Smooth muscle cell (in vitro differentiated cells): Measurements from ENCODE around the gene NR4A3. TPM values are rescaled to one million over a fixed set of nuclear protein-coding genes. Genes with fewer than 3 reads are reported as not detected.
A peak's percentile ranks its signal among the peaks of the same experiment; 100 is the strongest.

ENCODE experiments used
- DNase-seq: peaks from one replicate; lab custom pipeline; 2025; ENCODE audit not compliant: unreplicated experiment; lab: John Stamatoyannopoulos, UW
- H2AFZ ChIP-seq: fragments of 200-600 bp; sonication (generic); 2 replicates; pipeline ENCODE4 v1.6.0; 2016; ENCODE audit warnings: antibody characterized with exemption, low read depth, mild to moderate bottlenecking
- H3F3A ChIP-seq: fragments of 200-600 bp; sonication (generic); 2 replicates; pipeline ENCODE4 v1.6.0; 2017; ENCODE audit warnings: antibody characterized with exemption, low read depth
- H3K27ac ChIP-seq: fragments of 200-600 bp; sonication (generic); 2 replicates; pipeline ENCODE4 v1.5.1; 2016; ENCODE audit warnings: low read depth, mild to moderate bottlenecking
- H3K27me3 ChIP-seq: fragments of 200-600 bp; sonication (generic); 2 replicates; pipeline ENCODE4 v1.6.1; 2016; ENCODE audit warnings: low read depth, mild to moderate bottlenecking
- H3K36me3 ChIP-seq: fragments of 200-600 bp; sonication (generic); 2 replicates; pipeline ENCODE4 v1.5.1; 2016; ENCODE audit warnings: low read depth
- H3K4me1 ChIP-seq: fragments of 200-600 bp; sonication (generic); 2 replicates; pipeline ENCODE4 v1.5.1; 2016; ENCODE audit warnings: low read depth
- H3K4me2 ChIP-seq: fragments of 200-600 bp; sonication (generic); 2 replicates; pipeline ENCODE4 v1.6.0; 2016; ENCODE audit warnings: mild to moderate bottlenecking
- H3K4me3 ChIP-seq: fragments of 200-600 bp; sonication (generic); 2 replicates; pipeline ENCODE4 v1.5.1; 2016; ENCODE audit warnings: mild to moderate bottlenecking
- H3K79me2 ChIP-seq: fragments of 200-600 bp; sonication (generic); 2 replicates; pipeline ENCODE4 v1.6.0; 2016; ENCODE audit warnings: low read depth, mild to moderate bottlenecking
- H3K9ac ChIP-seq: fragments of 200-600 bp; sonication (generic); 2 replicates; pipeline ENCODE4 v1.6.0; 2016; ENCODE audit warnings: low read depth
- H3K9me3 ChIP-seq: fragments of 200-600 bp; sonication (generic); replicated peaks from 2 replicates; pipeline ENCODE4 v1.5.1; 2016; ENCODE audit warnings: low read depth
- H4K20me1 ChIP-seq: fragments of 200-600 bp; sonication (generic); 2 replicates; pipeline ENCODE4 v1.6.0; 2016; ENCODE audit warnings: low read depth
- CTCF ChIP-seq: fragments of 200-600 bp; sonication (generic); IDR thresholded peaks from 2 replicates; pipeline ENCODE4 v1.5.1; 2017; ENCODE audit warnings: borderline replicate concordance, mild to moderate bottlenecking, antibody characterized with exemption; ENCODE audit not compliant: insufficient read depth, poor library complexity, severe bottlenecking
- WGBS: methylation state at CpG from one replicate; pipeline ENCODE4 v1.1.7; 2016; ENCODE audit warnings: low lambda C conversion rate; 5-methylcytosine and 5-hydroxymethylcytosine counted together
- polyA plus RNA-seq: library from polyadenylated mRNA; unstranded; fragments of >200 nt; fragmentation: Nextera tagmentation; extraction: Ambion mirVana; gene quantifications from 2 replicates; pipeline ENCODE4 v1.2.1, GENCODE V29; 2016
- total RNA-seq: library from RNA; depleted of rRNA; stranded (reverse); fragments of >200 nt; gene quantifications from 2 replicates; pipeline ENCODE4 v1.2.3, GENCODE V29; 2014

NR4A3 gene
- total and polyA plus RNA-seq, 2 experiments from 2014 or later: 7.8 to 23.5 TPM

GRCh38 chr9:99825172-99826046, 3.7 kb downstream of the NR4A3 start:
- Histone ChIP-seq H3K9me3 (no peaks in the 10 kb centered on the region), H3K36me3 (no peaks in the 10 kb centered on the region), H3F3A (no peaks in the 10 kb centered on the region), H3K27me3 (peaks cover 68% of the 10 kb centered on the region), H3K4me1 (peaks cover 8% of the 10 kb centered on the region), H3K27ac (no peak overlapping the region), H3K79me2 (no peaks in the 10 kb centered on the region), H3K4me2 (peak overlapping the region; percentile 92), H3K9ac (no peak overlapping the region), H3K4me3 (peak overlapping the region; percentile 83), H2AFZ (no peak overlapping the region), H4K20me1 (peaks cover 41% of the 10 kb centered on the region)
- TF ChIP-seq CTCF: no peak
- WGBS: 21% methylated on average over 44 of the region's 44 CpGs
- no peak for DNase-seq

- Histone ChIP-seq H3K27me3 (peaks cover 79% of the 10 kb centered on the region), H4K20me1 (peaks cover 41% of the 10 kb centered on the region), H3K4me2 (no peak overlapping the region), H3K9me3 (no peaks in the 10 kb centered on the region), H3F3A (no peaks in the 10 kb centered on the region), H2AFZ (no peak overlapping the region), H3K9ac (no peak overlapping the region), H3K4me3 (no peak overlapping the region), H3K79me2 (no peaks in the 10 kb centered on the region), H3K4me1 (peaks cover 8% of the 10 kb centered on the region), H3K36me3 (no peaks in the 10 kb centered on the region), H3K27ac (no peak overlapping the region)
- TF ChIP-seq CTCF: no peak
- WGBS: 87% methylated on average over 3 of the region's 3 CpGs
- DNase-seq: no peak
Observed at GRCh38 chr9:99826579-99826978, 4.9 kb downstream of the NR4A3 start.

- no peak overlapping the region for H2AFZ ChIP-seq
- peaks cover 83% of the 10 kb centered on the region for H3K27me3 ChIP-seq
- H3K4me3 ChIP-seq: no peak overlapping the region
- H3K27ac ChIP-seq: no peak overlapping the region
- H3K79me2 ChIP-seq: no peaks in the 10 kb centered on the region
- no peaks in the 10 kb centered on the region for H3K9me3 ChIP-seq
- H3K36me3 ChIP-seq: peaks cover under 1% of the 10 kb centered on the region
- WGBS: 64% methylated on average over 2 of the region's 2 CpGs
- peaks cover 41% of the 10 kb centered on the region for H4K20me1 ChIP-seq
- no peak for TF ChIP-seq CTCF
- H3K9ac ChIP-seq: no peak overlapping the region
- peaks cover 8% of the 10 kb centered on the region for H3K4me1 ChIP-seq
- H3K4me2 ChIP-seq: no peak overlapping the region
- no peak for DNase-seq
- no peaks in the 10 kb centered on the region for H3F3A ChIP-seq
Observed at GRCh38 chr9:99827244-99827643, 5.6 kb downstream of the NR4A3 start.

GRCh38 chr9:99828054-99828416, 6.3 kb downstream of the NR4A3 start:
- Histone ChIP-seq H3F3A (no peaks in the 10 kb centered on the region), H3K4me2 (no peak overlapping the region), H3K27me3 (peaks cover 83% of the 10 kb centered on the region), H3K9me3 (no peaks in the 10 kb centered on the region), H3K4me1 (peaks cover 8% of the 10 kb centered on the region), H3K27ac (no peak overlapping the region), H4K20me1 (peaks cover 36% of the 10 kb centered on the region), H3K9ac (no peak overlapping the region), H3K79me2 (no peaks in the 10 kb centered on the region), H3K4me3 (no peak overlapping the region), H3K36me3 (peaks cover 7% of the 10 kb centered on the region), H2AFZ (no peak overlapping the region)
- TF ChIP-seq CTCF: no peak
- DNase-seq: no peak
- 62% methylated on average over 13 of the region's 15 CpGs for WGBS
